Neural cell (in vitro differentiated cells): ENCODE data around the gene TIMM17A. TPM values are rescaled to one million over a fixed set of nuclear protein-coding genes. Genes with fewer than 3 reads are reported as not detected.

Source experiments
- H2AFZ ChIP-seq: fragments of 200-600, 300-800 bp; sonication (generic), shearing (Covaris generic); 2 replicates; pipeline ENCODE4 v1.6.0; 2014; ENCODE audit warnings: low read depth, mild to moderate bottlenecking, antibody characterized with exemption, low read length, moderate library complexity
- H3F3A ChIP-seq: fragments of 200-600 bp; shearing (Covaris generic); 2 replicates; pipeline ENCODE4 v1.6.1; 2016; ENCODE audit warnings: mild to moderate bottlenecking, moderate library complexity, mixed read lengths, antibody characterized with exemption, low read length; ENCODE audit not compliant: insufficient read depth, poor library complexity, severe bottlenecking
- H3K27ac ChIP-seq: fragments of 200-600, 300-800 bp; sonication (generic), shearing (Covaris generic); 2 replicates; pipeline ENCODE4 v1.5.1; 2014; ENCODE audit warnings: mild to moderate bottlenecking, low read length, moderate library complexity
- H3K27me3 ChIP-seq: fragments of 300-800, 200-600 bp; sonication (generic), shearing (Covaris generic); 2 replicates; pipeline ENCODE4 v1.6.0; 2014; ENCODE audit warnings: mild to moderate bottlenecking, low read depth, low read length, moderate library complexity; ENCODE audit not compliant: insufficient read depth
- H3K36me3 ChIP-seq: fragments of 300-800, 200-600 bp; sonication (generic), shearing (Covaris generic); 2 replicates; pipeline ENCODE4 v1.5.1; 2014; ENCODE audit warnings: mild to moderate bottlenecking, antibody characterized with exemption, low read length, moderate library complexity; ENCODE audit not compliant: insufficient read depth
- H3K4me2 ChIP-seq: fragments of 300-800, 200-600 bp; sonication (generic), shearing (Covaris generic); 2 replicates; pipeline ENCODE4 v1.6.0; 2014; ENCODE audit warnings: mild to moderate bottlenecking, low read length
- H3K4me3 ChIP-seq: fragments of 300-800, 200-600 bp; sonication (generic), shearing (Covaris generic); 2 replicates; pipeline ENCODE4 v1.5.1; 2014; ENCODE audit warnings: mild to moderate bottlenecking, low read length, moderate library complexity
- H3K79me2 ChIP-seq: fragments of 200-600 bp; shearing (Covaris generic); replicated peaks from 2 replicates; pipeline ENCODE4 v1.6.0; 2014; ENCODE audit warnings: mild to moderate bottlenecking, low read length, moderate library complexity; ENCODE audit not compliant: insufficient read depth
- H3K9ac ChIP-seq: fragments of 300-800, 200-600 bp; sonication (generic), shearing (Covaris generic); 2 replicates; pipeline ENCODE4 v1.6.1; 2016; ENCODE audit warnings: mild to moderate bottlenecking, low read length, mixed read lengths
- H3K9me2 ChIP-seq: fragments of 200-600 bp; shearing (Covaris generic); 2 replicates; pipeline ENCODE4 v1.6.1; 2016; ENCODE audit warnings: mild to moderate bottlenecking, low read length, mixed read lengths; ENCODE audit not compliant: insufficient read depth
- H3K9me3 ChIP-seq: fragments of 200-600, 300-800 bp; sonication (generic), shearing (Covaris generic); 2 replicates; pipeline ENCODE4 v1.6.1; 2016; ENCODE audit warnings: mild to moderate bottlenecking, mixed run types, low read length, moderate library complexity, mixed read lengths
- H4K20me1 ChIP-seq: fragments of 200-600 bp; shearing (Covaris generic); 2 replicates; pipeline ENCODE4 v1.6.1; 2016; ENCODE audit warnings: mild to moderate bottlenecking, mixed run types; ENCODE audit not compliant: insufficient read depth
- EP300 ChIP-seq: fragments of 450-650 bp; conservative IDR thresholded peaks from 2 replicates; pipeline ENCODE4 v1.6.1; 2014; ENCODE audit warnings: antibody characterized with exemption, mild to moderate bottlenecking, moderate library complexity; ENCODE audit not compliant: poor library complexity, severe bottlenecking
- EZH2 ChIP-seq: fragments of 200-600, 300-800 bp; shearing (Covaris generic), sonication (generic); IDR thresholded peaks from 2 replicates; pipeline ENCODE4 v1.6.1; 2014; ENCODE audit warnings: antibody characterized with exemption, low read length, borderline replicate concordance, mild to moderate bottlenecking; ENCODE audit not compliant: insufficient read depth, poor library complexity, severe bottlenecking
- MXI1 ChIP-seq: fragments of 450-650 bp; conservative IDR thresholded peaks from 2 replicates; pipeline ENCODE4 v1.6.1; 2014; ENCODE audit warnings: antibody characterized with exemption, mild to moderate bottlenecking; ENCODE audit not compliant: poor library complexity, severe bottlenecking
- POLR2AphosphoS5 ChIP-seq: IDR thresholded peaks from 2 replicates; pipeline ENCODE4 v1.6.1; 2012
- RAD21 ChIP-seq: fragments of 450-650 bp; conservative IDR thresholded peaks from 2 replicates; pipeline ENCODE4 v1.6.1; 2014; ENCODE audit warnings: antibody characterized with exemption, mild to moderate bottlenecking, moderate library complexity
- SMC3 ChIP-seq: fragments of 450-650 bp; conservative IDR thresholded peaks from 2 replicates; pipeline ENCODE4 v1.6.1; 2014; ENCODE audit warnings: antibody characterized with exemption, mild to moderate bottlenecking, moderate library complexity; ENCODE audit not compliant: poor library complexity
- TAF1 ChIP-seq: IDR thresholded peaks from 2 replicates; pipeline ENCODE4 v1.6.1; 2012; ENCODE audit warnings: low read depth
- polyA plus RNA-seq: library from polyadenylated mRNA; depleted of rRNA; stranded (reverse); fragments of >200 nt; gene quantifications from 2 replicates; pipeline ENCODE4 v1.2.3, GENCODE V29; 2014
- TF ChIP-seq, protein P1 (sequence below): fragments of 450-650 bp; IDR thresholded peaks from 2 replicates; pipeline ENCODE4 v1.5.1; 2014; ENCODE audit warnings: antibody characterized with exemption, mild to moderate bottlenecking, moderate library complexity; ENCODE audit not compliant: poor library complexity, severe bottlenecking
- TF ChIP-seq, protein P2 (sequence below): IDR thresholded peaks from 2 replicates; pipeline ENCODE4 v1.6.1; 2012; ENCODE audit warnings: borderline replicate concordance

Gene TIMM17A
- polyA plus RNA-seq, 1 donor from 2014 or later = 91.7 TPM

DNA sequence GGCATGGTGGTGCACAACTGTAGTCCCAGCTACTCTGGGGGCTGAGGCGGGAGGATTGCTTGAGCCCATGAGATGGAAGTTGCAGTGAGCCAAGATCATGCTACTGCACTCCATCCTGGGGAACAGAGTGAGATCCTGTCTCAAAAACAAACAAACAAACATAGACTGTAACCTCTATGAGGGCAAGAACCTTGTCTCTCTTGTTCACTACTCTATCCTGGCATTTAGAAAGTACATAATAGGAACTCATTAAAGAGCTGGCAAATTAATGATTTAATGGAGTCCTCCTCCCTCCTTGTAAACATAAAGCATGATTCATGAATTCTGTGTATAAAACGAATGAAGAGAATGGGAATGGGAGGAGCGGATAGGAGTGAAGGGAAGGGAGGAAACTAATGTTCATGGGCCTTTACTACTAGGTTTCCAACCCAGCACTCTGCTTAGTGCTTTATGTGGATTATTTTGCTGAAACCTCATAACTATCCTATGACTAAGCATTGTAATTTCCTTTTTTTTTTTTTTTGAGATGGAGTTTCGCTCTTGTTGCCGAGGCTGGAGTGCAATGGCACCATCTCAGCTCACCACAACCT is 17.6 kb upstream of the TIMM17A start:
- no peaks in the 10 kb centered on the region for H3K79me2 ChIP-seq
- no peaks in the 10 kb centered on the region for H3K9me2 ChIP-seq
- no peaks in the 10 kb centered on the region for H4K20me1 ChIP-seq
- no peaks in the 10 kb centered on the region for H3K27me3 ChIP-seq
- no peak overlapping the region for H3K4me2 ChIP-seq
- H3F3A ChIP-seq = no peaks in the 10 kb centered on the region
- no peaks in the 10 kb centered on the region for H3K36me3 ChIP-seq
- TF ChIP-seq TAF1 = no peak
- no peak for TF ChIP-seq EZH2
- TF ChIP-seq RAD21 = no peak
- no peak for TF ChIP-seq SMC3
- no peak for TF ChIP-seq EP300
- TF ChIP-seq POLR2AphosphoS5 = no peak
- TF ChIP-seq, protein P1, sequence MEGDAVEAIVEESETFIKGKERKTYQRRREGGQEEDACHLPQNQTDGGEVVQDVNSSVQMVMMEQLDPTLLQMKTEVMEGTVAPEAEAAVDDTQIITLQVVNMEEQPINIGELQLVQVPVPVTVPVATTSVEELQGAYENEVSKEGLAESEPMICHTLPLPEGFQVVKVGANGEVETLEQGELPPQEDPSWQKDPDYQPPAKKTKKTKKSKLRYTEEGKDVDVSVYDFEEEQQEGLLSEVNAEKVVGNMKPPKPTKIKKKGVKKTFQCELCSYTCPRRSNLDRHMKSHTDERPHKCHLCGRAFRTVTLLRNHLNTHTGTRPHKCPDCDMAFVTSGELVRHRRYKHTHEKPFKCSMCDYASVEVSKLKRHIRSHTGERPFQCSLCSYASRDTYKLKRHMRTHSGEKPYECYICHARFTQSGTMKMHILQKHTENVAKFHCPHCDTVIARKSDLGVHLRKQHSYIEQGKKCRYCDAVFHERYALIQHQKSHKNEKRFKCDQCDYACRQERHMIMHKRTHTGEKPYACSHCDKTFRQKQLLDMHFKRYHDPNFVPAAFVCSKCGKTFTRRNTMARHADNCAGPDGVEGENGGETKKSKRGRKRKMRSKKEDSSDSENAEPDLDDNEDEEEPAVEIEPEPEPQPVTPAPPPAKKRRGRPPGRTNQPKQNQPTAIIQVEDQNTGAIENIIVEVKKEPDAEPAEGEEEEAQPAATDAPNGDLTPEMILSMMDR = no peak
- TF ChIP-seq MXI1 = no peak
- TF ChIP-seq, protein P2, sequence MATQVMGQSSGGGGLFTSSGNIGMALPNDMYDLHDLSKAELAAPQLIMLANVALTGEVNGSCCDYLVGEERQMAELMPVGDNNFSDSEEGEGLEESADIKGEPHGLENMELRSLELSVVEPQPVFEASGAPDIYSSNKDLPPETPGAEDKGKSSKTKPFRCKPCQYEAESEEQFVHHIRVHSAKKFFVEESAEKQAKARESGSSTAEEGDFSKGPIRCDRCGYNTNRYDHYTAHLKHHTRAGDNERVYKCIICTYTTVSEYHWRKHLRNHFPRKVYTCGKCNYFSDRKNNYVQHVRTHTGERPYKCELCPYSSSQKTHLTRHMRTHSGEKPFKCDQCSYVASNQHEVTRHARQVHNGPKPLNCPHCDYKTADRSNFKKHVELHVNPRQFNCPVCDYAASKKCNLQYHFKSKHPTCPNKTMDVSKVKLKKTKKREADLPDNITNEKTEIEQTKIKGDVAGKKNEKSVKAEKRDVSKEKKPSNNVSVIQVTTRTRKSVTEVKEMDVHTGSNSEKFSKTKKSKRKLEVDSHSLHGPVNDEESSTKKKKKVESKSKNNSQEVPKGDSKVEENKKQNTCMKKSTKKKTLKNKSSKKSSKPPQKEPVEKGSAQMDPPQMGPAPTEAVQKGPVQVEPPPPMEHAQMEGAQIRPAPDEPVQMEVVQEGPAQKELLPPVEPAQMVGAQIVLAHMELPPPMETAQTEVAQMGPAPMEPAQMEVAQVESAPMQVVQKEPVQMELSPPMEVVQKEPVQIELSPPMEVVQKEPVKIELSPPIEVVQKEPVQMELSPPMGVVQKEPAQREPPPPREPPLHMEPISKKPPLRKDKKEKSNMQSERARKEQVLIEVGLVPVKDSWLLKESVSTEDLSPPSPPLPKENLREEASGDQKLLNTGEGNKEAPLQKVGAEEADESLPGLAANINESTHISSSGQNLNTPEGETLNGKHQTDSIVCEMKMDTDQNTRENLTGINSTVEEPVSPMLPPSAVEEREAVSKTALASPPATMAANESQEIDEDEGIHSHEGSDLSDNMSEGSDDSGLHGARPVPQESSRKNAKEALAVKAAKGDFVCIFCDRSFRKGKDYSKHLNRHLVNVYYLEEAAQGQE = no peak
- no peak overlapping the region for H3K9ac ChIP-seq
- H3K27ac ChIP-seq = no peak overlapping the region
- no peak overlapping the region for H3K4me3 ChIP-seq
- H3K9me3 ChIP-seq = no peaks in the 10 kb centered on the region
- no peak overlapping the region for H2AFZ ChIP-seq

DNA sequence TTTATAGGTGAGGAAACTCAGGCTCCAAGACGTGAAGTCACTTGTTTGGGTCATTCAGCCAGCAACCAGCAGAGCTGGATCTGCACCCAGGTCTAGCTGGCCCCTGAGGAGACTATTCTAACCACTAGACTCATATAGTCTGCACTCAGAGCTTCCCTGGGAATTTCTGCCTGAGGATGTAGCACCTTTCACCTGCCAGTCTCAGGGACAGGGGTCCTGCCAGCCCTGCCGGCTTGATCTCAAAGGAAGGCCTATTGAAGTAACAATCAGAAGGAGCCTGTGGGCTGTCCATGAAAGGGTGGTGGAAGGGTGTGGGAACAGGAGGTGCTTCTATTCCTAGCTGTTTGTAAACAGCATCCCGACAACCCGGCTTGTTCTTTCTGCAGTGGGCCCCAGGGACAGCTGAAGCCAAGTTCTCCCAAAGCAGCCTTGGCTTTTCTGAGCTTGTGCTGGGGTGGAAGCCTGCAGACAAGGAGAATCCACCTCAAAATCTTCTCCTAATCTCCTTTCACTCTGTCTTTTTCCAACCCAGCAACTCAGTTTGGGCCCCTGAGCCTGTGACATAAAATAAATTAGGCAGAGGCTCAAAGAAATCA is 16.8 kb upstream of the TIMM17A start:
- Histone ChIP-seq H3K27ac (no peak overlapping the region), H3K9me2 (no peaks in the 10 kb centered on the region), H3K9me3 (no peaks in the 10 kb centered on the region), H4K20me1 (no peaks in the 10 kb centered on the region), H3K9ac (no peak overlapping the region), H3K4me2 (no peak overlapping the region), H3K79me2 (no peaks in the 10 kb centered on the region), H3K36me3 (no peaks in the 10 kb centered on the region), H2AFZ (no peak overlapping the region), H3F3A (no peaks in the 10 kb centered on the region), H3K27me3 (no peaks in the 10 kb centered on the region), H3K4me3 (no peak overlapping the region)
- TF ChIP-seq, protein P1 = no peak
- no peak for TF ChIP-seq EP300
- TF ChIP-seq MXI1 = no peak
- TF ChIP-seq, protein P2 = no peak
- no peak for TF ChIP-seq RAD21
- TF ChIP-seq POLR2AphosphoS5 = no peak
- TF ChIP-seq EZH2 = no peak
- TF ChIP-seq TAF1 = no peak
